Limb (tissue), 2 donors: Measurements from ENCODE around the gene NEDD4L.
"Not testable (repeated sequence)": the region's sequence is repeated elsewhere in the genome, so short reads cannot be mapped to it uniquely, and the experiment has no call there.

ENCODE experiments used
- DNase-seq, 2 donors: peaks; one replicate each; pipeline ENCODE4 v3.0.0-alpha.2; 2016; ENCODE audit errors: extremely low spot score in 2 of 2

NEDD4L gene

DNA sequence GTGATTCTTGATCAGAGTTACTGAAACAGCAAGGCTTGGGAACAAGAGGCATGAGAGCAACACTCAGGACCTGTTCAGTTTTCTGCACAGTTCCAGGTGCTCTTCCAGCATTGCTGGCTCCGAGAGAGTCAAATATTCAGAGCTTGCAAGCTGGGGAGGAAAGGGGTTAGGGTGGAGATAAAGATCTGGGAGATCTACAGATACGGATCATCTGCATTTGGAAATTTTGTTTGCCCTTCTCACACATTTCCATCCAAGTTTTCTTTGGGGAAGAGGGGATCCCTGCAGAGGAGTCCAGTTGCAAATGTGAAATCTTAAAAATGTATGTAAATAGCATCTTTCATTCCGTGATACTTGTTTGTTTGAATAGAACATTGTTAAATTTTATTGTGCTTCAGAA is 108.2 kb downstream of the NEDD4L start:
- DNase-seq = no peak

GRCh38 chr18:58152891-58153290 is 108.9 kb downstream of the NEDD4L start:
- DNase-seq = no peak

DNA sequence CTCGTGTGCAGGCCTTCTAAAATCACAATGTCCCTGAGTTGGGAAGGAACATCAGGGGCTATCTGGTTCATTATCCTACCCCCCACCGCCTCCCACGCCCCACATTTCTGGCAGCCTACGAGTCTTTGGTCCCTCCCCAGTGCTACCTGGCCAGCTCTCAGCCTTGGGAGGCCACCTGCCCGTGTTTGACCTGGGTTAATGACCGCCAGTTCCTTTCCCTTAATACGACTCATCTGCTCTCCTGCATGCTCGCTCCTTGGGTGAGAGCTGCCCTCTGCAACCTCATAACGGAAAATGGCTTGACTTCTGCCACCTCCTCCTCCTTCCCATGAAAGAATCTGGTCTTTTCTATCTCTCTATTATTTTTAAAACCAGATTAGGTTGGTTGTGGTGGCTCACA is 112.5 kb downstream of the NEDD4L start:
- DNase-seq = no peak

DNA sequence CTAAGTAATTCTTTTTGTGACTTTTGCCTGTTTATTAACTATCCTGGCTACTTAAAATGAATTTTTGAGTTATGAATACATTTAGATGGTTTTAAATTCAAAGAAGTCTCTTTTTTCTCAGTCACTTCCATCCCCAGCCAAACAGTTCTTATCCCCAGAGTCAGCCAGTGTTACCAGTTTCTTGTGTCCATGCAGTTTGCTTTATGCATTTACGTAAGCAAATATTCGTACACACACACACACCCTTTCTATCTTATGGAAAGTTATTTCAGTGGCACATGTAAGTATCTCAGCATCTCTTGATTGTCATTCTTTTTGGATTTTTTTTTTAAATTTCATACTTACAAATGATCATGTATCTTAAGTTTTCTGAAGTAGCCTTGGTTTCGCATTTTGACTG is 113.2 kb downstream of the NEDD4L start:
- no peak for DNase-seq

DNA sequence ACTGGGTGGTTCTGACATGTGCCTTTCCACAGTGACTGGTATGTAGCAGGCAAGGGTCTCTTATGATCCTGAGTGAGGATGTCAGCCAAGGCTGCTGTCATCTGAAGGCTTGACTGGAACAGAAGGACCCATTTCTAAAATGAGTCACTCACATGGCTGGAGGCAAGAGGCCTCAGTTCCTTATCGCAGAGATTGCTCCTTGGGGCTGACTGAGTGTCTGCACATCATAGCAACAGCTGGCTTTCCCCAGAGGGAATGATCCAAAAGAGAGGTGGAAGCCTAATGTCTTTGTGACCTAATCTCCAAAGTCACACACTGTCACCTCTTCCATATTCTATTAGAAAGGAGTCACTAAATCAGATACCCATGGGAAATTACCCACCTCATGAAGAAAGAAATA is 114.0 kb downstream of the NEDD4L start:
- no peak for DNase-seq

- DNase-seq = no peak
These were observed 114.4 kb downstream of the NEDD4L start for GRCh38 chr18:58158459-58158858.

DNA sequence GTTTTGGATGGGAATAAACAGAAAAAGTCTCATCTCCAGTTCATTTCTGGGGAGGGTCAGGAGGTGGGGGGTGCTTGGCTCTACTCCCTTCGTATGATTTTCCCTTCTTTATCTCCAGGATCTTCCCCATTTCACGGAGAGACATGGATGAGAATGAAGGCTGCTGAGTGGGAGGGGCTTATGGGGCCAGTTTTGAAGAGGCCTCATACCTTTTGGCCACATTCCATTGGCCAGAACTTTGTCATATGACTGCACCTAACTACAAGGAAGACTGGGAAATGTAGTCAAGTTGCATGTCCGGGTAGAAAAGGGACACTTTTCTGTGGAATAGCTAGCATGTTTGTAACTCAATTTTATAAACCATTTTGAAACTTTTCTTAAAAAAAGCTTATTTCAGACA is 117.6 kb downstream of the NEDD4L start:
- DNase-seq = no peak

DNA sequence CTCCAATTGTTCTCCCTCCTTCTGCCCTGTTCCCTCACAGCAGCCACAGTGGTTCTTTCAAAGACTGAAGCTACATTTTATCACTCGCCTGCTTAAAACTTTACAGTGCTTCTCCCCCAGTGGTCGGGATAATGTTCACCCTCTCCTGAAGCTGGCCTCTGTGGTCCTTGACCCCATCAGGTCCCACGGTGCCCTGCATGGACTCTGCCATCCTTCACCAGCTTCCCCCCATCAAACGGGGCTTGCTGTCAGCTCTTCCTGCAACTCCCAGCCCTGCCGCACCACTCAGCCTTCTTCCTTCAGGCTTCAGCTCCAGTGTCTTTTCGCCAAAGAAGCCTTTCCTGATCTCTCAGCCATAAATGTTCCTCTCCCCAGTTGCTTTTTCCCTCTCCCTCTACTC is 118.1 kb downstream of the NEDD4L start:
- no peak for DNase-seq

- DNase-seq = no peak
These were observed 119.1 kb downstream of the NEDD4L start for GRCh38 chr18:58163004-58163590.

- no peak for DNase-seq
These were observed 122.3 kb downstream of the NEDD4L start for GRCh38 chr18:58166278-58166844.

GRCh38 chr18:58167073-58167472 is 123.0 kb downstream of the NEDD4L start:
- no peak for DNase-seq

DNA sequence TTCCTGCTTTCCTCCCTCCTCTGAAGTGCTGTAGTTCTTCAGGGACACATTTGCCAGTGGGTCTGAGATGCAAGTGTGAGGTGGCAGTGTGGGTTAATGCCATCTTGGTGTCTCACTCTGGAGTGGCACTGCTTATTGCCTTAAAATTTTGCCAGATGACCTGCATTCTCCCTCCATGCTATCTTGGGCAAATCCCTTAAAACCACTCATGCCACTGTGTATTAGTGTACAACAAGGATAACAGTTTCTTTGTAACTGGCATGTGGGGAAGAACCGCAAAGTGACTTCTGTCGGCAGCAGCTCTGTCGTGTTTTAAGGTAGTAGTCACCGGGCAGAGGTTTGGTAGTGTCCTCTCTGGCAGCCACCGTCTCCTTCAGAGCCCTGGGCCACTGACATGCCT is 124.2 kb downstream of the NEDD4L start:
- no peak for DNase-seq

- no peak for DNase-seq
These were observed 125.0 kb downstream of the NEDD4L start for GRCh38 chr18:58168993-58169392.

DNA sequence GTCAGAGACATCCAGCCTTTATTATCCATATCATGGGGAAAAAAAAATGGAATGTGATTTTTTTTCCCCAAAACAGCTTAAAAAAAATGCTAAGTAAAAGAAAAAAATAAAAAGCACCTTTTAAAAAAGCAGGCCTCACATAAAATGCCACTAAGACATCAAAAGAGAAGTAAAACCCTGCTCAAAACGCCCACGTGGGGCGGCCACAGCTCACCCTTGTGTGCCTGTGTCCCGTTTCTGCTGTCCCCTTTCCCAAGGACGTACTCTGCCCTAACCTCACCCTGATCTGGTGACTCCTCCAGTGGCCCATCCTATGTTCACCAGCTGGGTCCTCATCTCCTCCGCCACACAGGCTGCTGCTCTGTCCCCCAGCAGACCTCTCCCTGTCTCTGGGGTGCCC is 125.4 kb downstream of the NEDD4L start:
- DNase-seq = no peak

- not testable (repeated sequence) for DNase-seq
These were observed 126.0 kb downstream of the NEDD4L start for GRCh38 chr18:58170036-58170435.

DNA sequence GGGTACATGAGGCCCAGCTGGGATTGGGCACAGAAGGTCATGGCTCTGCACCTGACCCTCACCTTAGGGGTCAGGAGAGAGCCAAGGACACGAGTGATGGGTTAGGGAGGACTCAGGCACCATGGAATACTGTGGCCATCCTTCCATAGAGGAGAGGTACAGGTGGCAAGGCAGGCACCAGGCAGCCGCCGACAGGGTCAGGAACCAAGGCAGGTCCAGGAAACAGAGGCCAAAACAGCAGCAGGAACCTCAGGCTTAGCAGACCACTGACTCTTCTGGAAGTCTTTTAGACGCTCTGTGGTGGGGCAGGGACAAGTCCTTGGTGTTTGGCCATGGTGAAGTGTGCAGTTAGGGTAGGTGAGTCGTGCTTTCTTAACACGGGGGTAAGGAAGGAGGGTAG is 128.0 kb downstream of the NEDD4L start:
- no peak for DNase-seq

DNA sequence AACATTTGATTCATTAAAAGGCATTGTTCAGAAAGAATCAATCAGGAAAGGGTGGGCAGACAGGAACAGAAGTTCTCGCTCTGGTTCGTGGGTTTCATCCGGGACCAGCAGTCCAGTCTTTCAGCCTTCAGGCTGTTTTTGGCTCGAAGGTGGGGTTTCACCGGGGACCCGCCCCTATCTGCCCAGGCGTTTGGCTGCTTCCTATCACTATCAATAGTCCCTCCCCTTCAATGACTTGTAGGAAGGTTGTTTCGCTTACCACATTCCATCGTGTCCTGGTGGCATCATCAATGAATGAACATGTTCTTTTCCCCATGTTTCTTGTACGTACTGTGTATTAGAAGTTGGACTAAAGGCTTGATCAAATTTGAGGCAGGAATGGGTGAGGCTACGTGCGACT is 130.3 kb downstream of the NEDD4L start:
- DNase-seq = no peak

GRCh38 chr18:58175122-58175785 is 131.2 kb downstream of the NEDD4L start:
- DNase-seq = no peak

- no peak for DNase-seq
These were observed 131.8 kb downstream of the NEDD4L start for GRCh38 chr18:58175786-58176176.

DNA sequence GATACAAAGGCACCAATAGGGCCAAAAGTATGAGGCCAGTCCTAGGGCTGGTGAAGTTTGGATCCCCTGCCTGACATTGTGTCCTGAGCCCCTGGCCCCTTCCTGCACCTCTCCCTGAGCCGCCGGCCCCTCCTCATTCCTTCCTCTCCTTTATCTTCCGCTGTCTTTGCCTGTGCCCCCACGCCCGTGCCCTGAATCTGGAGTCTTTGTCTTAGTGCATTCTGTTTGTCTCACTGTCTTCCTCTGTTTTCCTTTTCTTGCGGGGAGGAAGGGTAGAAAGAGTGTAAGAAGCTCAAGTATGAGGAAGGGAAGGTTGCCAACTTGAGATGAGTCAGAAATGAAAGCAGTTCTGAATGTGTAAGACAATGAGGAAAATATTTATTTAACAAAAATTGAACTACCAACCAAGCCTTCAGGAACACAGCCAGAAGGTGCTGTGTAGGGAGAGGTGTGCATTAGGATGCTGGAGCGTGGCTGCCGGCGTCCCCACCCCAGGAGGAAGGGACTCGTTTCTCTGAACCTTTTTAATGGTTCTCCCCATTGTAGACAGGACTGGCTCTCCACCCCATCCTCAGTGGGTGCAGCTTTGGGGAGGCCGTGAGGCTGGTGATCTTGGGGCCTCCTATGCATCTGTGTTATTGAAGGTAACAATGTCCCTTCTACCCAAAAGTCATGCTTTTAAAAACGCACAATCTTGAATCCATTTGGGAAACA is 133.1 kb downstream of the NEDD4L start:
- no peak for DNase-seq

DNA sequence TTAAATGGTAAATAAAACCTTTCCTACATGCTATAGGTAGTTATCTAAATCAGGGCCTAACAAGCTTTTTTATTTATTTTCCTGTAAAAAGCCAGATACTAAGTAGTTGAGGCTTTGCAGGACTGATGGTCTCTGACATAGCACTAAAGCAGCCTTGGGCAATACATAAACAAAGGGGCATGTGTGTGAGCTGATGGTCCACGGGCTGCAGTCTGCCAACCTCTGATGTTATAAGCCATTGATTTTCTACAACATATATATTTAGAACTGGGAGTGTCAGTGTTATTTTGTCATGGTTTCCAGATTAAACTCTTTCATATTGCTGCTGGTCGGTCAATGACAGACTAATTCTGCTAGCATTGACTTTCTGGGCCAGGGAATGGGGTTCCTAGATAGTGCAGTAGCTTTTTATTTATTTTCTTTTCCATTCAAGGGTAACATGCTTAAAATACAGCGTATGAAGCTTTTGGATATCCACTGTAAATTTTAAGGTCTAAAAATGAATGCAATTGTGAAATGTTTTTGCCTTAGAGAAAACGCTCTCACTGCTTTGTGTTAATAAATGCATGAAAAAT is 134.0 kb downstream of the NEDD4L start:
- DNase-seq = no peak

DNA sequence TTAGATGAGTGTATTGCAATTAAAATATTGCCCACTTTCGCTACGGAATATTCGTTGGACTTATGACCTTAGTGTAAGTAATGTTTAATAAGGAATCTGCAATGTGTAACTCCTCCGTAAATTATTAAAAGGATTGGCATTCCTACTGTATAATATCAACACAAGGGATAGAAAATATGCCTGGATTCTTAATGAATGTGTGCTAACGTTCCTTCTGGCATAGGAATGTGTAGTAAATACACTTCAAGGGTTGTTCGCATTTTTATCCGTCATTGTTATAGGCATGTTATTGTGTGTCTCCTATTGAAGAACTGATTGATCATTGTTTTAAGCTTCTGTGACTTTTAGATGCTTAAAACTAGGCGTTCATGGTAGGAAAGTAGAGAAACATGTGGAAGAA is 134.5 kb downstream of the NEDD4L start:
- no peak for DNase-seq
